Amygdala (tissue), 56 donors: ENCODE measurements around the gene SSC5D.
"Not testable (repeated sequence)": the region's sequence is repeated elsewhere in the genome, so short reads cannot be mapped to it uniquely, and the experiment has no call there.

Source experiments
- DNase-seq, 56 donors: peaks; one replicate each; lab custom pipeline; 2025; lab: John Stamatoyannopoulos, UW

The SSC5D gene

DNA sequence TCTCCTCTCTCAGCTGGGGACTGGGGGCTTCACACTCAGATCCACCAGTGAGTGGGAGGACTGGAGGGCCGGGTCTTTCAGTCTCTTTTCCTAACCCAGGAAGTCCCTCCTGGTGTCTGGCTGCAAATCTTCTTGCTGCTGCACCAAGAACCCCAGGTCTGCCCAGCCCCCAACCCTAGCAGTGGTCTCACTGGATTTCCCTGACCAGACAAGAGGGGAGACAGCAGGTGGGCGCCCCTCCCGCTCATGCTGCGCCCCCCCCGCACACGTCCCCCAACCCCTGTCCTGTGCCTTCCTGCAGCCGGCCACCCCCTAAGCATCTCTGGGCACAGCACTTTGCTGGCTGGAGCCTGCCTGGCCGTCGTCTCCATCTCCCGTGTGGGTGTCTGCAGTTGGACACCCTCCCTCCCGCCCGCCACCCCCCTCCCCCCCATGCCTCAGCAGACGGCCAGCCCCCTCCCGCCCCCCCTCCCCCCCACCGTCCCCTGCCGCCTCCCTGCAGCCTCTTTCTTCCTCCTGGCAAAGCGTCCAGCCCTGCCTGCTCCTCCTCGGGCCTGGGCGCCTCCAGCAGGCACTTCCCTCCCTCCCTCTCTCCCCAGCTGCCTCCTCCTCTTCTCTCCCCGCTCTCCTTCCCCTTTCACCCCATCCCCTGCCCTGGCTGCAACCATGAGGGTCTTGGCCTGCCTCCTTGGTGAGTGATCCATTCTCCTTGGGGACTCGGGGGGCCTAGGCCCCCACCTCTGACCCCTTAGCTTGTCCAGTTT lies at the start of gene SSC5D:
TSS of gene SSC5D (plus strand) at position 513 of the 764 bp plus-strand sequence. CDS start at position 667, 154 bp downstream.
- DNase-seq: peak in 10 of 56 donors; percentile 12 to 58 (median 34)

GRCh38 chr19:55439052-55439451 lies 49.2 kb upstream of the SSC5D start:
- DNase-seq: no peak

DNA sequence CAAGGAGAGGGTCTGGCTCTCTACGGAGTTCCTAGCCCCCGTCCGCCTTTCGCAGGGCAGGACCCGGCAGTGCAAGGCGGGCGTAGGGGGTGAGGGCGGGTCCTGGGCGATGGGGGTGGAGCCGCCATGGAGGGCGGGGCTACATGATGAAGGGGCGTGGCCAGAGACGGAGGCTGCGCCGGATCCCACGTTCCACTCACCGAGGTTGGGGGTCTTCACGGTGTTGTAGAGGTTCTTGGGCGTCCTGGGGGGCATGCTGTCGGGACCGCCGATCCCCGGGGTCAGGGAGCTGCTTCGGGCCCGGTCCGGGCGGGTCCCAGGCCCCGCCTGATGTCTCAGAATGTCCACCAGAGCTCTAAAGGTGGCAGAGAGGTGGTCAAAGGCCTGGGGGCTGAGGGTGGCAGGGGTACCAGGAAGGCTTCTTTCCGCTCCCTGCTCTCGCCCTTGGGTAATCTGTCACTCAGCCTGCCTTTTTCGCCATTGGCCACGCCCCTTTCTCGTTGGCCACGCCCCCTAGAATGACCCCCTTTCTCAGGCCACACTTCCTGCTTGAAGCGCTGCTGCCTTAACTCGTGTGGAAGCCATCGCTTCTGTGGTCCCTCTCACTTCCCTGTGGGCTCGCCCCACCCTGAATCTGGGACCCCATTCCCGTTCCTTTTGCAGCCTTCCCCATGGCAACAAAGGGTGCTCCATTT lies 47.7 kb upstream of the SSC5D start:
- peak in 2 of 56 donors; percentile 9 to 18 for DNase-seq

DNA sequence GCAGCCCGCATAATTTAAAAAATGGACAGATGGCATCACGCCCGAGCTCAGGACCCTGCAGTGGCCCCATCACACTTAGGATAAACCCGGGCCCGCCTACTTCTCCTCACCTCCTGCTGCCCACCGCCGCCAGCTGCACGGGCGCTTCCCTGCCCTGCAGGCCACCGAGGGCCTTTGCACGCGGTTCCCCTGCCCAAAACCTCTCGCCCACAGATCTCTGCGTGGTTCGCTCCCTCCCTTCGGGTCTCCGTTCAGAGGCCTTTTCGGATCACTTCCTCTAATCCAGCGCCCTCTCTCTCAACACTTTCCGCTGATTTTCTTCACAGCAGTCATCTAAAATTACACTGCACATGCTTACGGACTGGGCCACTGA lies 46.9 kb upstream of the SSC5D start:
- DNase-seq: no peak

DNA sequence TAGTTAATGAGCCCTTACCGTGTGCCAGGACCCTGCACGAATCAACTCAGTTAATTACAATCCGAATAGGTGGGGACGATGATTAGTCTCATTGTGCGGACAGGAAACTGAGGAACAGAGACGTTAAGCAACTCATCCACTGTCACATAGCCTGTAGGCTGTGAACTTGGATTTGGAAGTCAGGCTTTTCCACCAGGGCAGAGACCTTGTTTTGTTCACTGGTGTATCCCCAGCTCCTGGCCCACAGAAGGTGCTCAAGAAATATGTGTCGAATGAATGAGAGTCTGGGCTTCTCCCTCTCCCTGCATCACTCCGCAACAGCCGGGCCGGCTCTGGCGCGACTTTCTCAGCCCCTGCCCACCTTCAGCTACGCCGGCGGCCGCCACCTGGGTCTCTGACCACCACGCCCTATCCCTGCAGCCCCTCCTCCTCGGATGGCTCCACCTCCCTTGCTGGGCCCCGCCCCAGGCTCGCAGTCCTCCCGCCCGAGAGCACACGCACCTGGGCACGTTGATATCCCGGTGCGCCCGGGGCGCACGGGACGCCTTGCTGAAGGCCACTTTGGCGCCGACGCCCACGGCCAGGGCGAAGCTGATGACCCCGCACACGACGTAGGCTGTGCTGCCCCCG lies 46.4 kb upstream of the SSC5D start:
- no peak for DNase-seq

DNA sequence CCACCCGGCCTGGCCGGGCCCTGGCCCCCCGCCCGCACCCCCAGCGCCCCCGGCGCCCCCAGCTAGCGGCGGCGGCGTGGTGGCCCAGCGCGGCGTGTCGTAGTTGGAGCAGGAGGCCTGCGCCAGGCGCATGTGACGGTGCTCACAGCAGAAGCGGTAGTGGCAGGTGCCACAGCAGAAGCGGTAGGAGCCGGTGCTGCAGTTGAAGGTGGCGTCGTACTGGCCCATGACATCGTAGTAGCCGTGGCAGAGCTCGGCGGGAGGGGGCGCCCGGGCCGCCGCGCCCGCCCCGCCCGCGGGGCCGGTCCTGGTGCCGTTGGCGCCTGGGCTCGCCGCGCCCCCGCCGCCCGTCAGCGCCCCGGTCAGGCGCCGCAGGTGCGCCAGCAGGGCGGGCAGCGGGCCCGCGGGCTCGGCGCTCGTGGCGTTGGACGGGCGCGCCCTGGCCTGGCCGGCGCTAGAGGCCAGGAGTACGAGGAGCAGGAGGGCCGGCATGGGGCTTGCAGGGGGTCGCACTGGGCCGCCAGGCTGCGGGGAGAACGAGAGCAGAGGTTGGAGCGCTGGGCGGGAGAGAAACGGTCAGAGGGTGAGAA lies 45.8 kb upstream of the SSC5D start:
- peak in 8 of 56 donors; percentile 14 to 50 (median 24) for DNase-seq

GRCh38 chr19:55443045-55443823 lies 45.0 kb upstream of the SSC5D start, which contains the start of gene SHISA7:
Gene SHISA7, minus strand, starts transcription at chr19:55443300. Its CDS starts 437 bp downstream, at chr19:55442863.
- DNase-seq: peak in 32 of 56 donors; percentile 21 to 71 (median 50)

- no peak for DNase-seq
These were observed 44.3 kb upstream of the SSC5D start for GRCh38 chr19:55443824-55444480.

- peak in 5 of 56 donors; percentile 11 to 48 (median 46) for DNase-seq
These were observed 43.6 kb upstream of the SSC5D start for GRCh38 chr19:55444646-55445045.

GRCh38 chr19:55446060-55446459 lies 42.2 kb upstream of the SSC5D start:
- no peak for DNase-seq

DNA sequence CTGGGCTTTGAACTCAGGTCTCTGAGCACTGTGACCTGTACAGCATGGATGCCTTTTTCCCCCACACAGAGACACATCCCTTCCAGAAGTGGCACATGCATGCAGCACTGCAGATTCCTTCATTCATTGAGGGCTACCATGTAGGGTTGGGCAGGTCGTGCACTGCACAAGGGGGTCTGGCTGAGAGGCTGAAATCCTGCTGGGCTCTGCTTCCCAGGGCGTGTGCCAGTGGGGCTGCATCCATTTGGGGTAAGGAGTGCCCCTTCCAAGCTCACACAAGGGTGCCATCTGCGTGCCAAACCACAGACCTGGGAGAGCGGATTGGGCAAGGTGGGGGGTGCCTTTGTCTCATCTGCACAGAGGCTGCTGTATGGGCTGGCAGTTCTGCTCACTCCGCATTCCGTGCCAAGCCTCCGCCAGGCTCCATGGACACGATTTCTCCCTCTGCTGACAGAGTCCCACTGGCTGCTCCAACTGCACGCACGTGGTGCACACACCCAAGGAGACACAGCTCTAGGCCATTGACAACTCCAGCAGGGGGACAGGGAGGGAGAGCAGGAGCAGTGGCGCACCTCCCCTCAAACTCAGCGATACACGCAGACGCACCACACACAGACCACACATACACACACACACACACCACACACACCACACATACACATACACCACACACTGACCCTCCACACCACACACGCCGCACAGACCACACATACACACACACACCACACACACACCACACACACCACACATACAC lies 40.6 kb upstream of the SSC5D start:
- peak in 53 of 56 donors; percentile 9 to 86 (median 62) for DNase-seq

- not testable (repeated sequence) for DNase-seq
These were observed 40.1 kb upstream of the SSC5D start for GRCh38 chr19:55448175-55448490.

GRCh38 chr19:55449469-55449868 lies 38.8 kb upstream of the SSC5D start:
- no peak for DNase-seq

DNA sequence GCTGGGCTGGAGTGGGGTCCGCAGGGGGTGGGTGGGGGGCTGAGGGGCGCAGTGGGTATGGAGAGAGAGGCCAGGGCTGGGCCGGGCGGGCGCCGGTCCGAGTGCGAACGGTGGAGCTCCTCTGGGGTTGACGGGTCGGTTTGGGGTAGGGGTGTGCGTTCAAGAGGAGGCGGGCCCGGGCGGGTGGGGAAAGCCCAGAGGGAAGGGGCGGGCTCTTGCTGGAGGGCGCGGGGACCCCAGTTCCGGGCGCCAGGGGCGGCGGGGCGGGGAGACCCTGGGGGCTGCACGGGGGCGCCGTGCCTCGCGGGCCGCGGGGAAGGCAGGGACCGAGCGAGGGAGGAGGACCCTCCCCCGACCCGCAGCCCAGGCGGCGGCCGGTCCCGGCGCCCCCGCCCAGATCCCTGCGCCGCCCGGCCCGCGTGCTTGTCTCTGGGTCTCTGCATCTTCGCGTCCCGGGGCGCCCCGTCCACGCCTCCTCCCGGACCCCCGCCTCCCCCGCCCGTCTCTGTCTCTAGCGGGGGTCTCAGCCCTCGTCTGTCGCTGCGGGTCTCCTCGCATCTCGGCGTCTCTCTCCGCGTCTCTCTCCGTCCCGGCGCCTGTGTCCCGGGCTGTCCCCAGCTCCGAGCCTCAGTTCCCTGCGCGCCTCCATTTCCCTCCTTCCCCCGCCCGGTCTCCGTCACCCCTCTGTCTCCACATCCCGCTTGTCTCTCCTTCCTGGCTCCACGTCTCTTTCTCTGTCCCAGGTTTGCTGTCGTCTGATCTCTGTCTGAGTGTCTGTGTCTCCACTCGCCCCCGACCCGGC lies 36.9 kb upstream of the SSC5D start:
- peak in 3 of 56 donors; percentile 40 to 57 (median 46) for DNase-seq

DNA sequence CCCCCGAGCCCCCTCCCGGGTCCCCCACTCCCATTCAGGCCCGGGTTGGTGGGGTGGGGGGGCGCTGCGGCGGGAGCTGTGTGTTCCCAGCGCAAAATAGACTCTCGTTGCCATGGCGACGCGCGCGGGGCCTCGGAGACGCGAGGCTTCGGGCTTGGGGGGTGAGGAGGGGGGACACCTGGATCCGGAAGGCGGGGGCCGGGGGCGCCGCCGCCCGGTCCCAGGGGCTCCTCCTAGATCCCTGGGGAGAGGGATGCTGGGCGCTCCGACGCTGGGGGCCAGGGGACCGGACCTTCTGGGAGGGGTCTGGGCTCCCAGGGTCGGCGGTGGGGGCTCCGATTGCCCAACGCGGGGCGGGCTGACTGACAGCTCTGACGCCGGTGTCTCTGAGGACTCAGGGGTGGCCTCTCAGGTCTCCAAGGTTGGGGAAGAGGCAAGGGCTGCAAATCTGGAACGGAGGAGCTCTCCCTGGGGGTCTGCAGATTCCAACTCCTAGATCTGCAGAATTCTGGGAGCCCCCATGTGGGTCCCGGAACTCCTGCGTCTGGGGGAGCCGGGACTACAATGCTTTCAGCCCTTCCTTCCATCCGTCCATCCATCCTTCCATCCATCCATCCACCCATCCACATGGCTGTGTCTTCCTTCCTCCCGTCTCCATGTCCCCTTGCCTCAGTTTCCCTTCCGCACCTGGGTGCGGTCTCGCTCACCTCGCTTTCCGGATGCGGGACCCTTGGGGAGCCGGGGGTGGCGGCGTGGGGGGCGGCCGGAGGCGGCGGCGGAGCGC lies 36.1 kb upstream of the SSC5D start:
- peak in 36 of 56 donors; percentile 18 to 75 (median 49) for DNase-seq

GRCh38 chr19:55452749-55453346 lies 35.4 kb upstream of the SSC5D start:
- DNase-seq: peak; percentile 32 to 98 (median 91)
